Fibroblast of the conjunctiva (primary cell): Measurements from ENCODE around the gene BLTP2.
"Not testable (repeated sequence)": the region's sequence is repeated elsewhere in the genome, so short reads cannot be mapped to it uniquely, and the experiment has no call there.

ENCODE experiments used
- DNase-seq: peaks from one replicate; pipeline ENCODE4 v3.0.0-alpha.2; 2010; ENCODE audit warnings: low read depth

BLTP2 gene

GRCh38 chr17:28644787-28645575 lies at the start of gene BLTP2:
Gene BLTP2, minus strand, starts transcription at chr17:28645158. Its CDS starts 102 bp downstream, at chr17:28645056.
- peak; percentile 92 for DNase-seq

- DNase-seq: no peak
Observed at GRCh38 chr17:28693869-28694268, 48.9 kb upstream of the BLTP2 start.

- no peak for DNase-seq
Observed at GRCh38 chr17:28689011-28689410, 44.1 kb upstream of the BLTP2 start.

GRCh38 chr17:28688481-28688880 lies 43.5 kb upstream of the BLTP2 start:
- DNase-seq: no peak

GRCh38 chr17:28686296-28686695 lies 41.3 kb upstream of the BLTP2 start:
- DNase-seq: no peak

GRCh38 chr17:28685366-28685765 lies 40.4 kb upstream of the BLTP2 start:
- DNase-seq: no peak

- peak; percentile 22 for DNase-seq
Observed at GRCh38 chr17:28684963-28685362, 40.0 kb upstream of the BLTP2 start.

- DNase-seq: no peak
Observed at GRCh38 chr17:28682655-28683054, 37.7 kb upstream of the BLTP2 start.

- DNase-seq: no peak
Observed at GRCh38 chr17:28675980-28676379, 31.0 kb upstream of the BLTP2 start.

- DNase-seq: peak; percentile 39
Observed at GRCh38 chr17:28675490-28675889, 30.5 kb upstream of the BLTP2 start.

GRCh38 chr17:28669918-28670317 lies 25.0 kb upstream of the BLTP2 start:
- DNase-seq: no peak

GRCh38 chr17:28667870-28668269 lies 22.9 kb upstream of the BLTP2 start:
- DNase-seq: no peak

- no peak for DNase-seq
Observed at GRCh38 chr17:28665994-28666393, 21.0 kb upstream of the BLTP2 start.

GRCh38 chr17:28663723-28664122 lies 18.8 kb upstream of the BLTP2 start:
- no peak for DNase-seq

- DNase-seq: no peak
Observed at GRCh38 chr17:28662527-28662829, 17.5 kb upstream of the BLTP2 start.

GRCh38 chr17:28661635-28662526 lies 16.9 kb upstream of the BLTP2 start, which contains the start of the genes SDF2 and SUPT6H:
Gene SDF2, minus strand, starts transcription at chr17:28661906. Its CDS starts 30 bp downstream, at chr17:28661876.
Gene SUPT6H, plus strand, starts transcription at chr17:28662205. Its CDS starts 11,197 bp downstream, at chr17:28673402.
- peak; percentile 47 for DNase-seq

- DNase-seq: not testable (repeated sequence)
Observed at GRCh38 chr17:28659497-28659881, 14.5 kb upstream of the BLTP2 start.

- DNase-seq: not testable (repeated sequence)
Observed at GRCh38 chr17:28658766-28659496, 14.0 kb upstream of the BLTP2 start.

GRCh38 chr17:28658342-28658741 lies 13.4 kb upstream of the BLTP2 start:
- not testable (repeated sequence) for DNase-seq

- no peak for DNase-seq
Observed at GRCh38 chr17:28657756-28658155, 12.8 kb upstream of the BLTP2 start.

GRCh38 chr17:28655160-28655559 lies 10.2 kb upstream of the BLTP2 start:
- no peak for DNase-seq

GRCh38 chr17:28648698-28649097 lies 3.7 kb upstream of the BLTP2 start:
- no peak for DNase-seq
